Lower lobe of right lung (tissue), 2 donors: ENCODE results near the gene ABLIM1. TPM values are rescaled to one million over a fixed set of nuclear protein-coding genes. Genes with fewer than 3 reads are reported as not detected.

Experiments
- ATAC-seq, 2 donors: fragments of 200-7000 bp; cut with Tn5 transposase; one replicate each; pipeline ENCODE4 v1.9.1; 2020 to 2022; ENCODE audit warnings: mild to moderate bottlenecking in 2 of 2, moderate library complexity in 2 of 2
- DNase-seq: peaks from one replicate; pipeline ENCODE4 v3.0.0-alpha.2; 2020
- H3K27ac ChIP-seq: fragments of 200-600 bp; one replicate; pipeline ENCODE4 v1.8.0; 2022
- H3K27me3 ChIP-seq: fragments of 200-600 bp; one replicate; pipeline ENCODE4 v1.8.0; 2022; ENCODE audit warnings: low read depth
- H3K36me3 ChIP-seq: fragments of 200-600 bp; one replicate; pipeline ENCODE4 v1.8.0; 2022; ENCODE audit warnings: mild to moderate bottlenecking
- H3K4me1 ChIP-seq: fragments of 200-600 bp; one replicate; pipeline ENCODE4 v1.8.0; 2022
- H3K4me3 ChIP-seq: fragments of 200-600 bp; one replicate; pipeline ENCODE4 v1.8.0; 2022; ENCODE audit warnings: mild to moderate bottlenecking
- H3K9me3 ChIP-seq: fragments of 200-600 bp; one replicate; pipeline ENCODE4 v1.8.0; 2022
- intact Hi-C: fragments of 100-400 bp; cut with DNase I; formaldehyde crosslinking; loops from one replicate; pipeline ENCODE4 v1.11.0; 2022
- total RNA-seq: library from RNA; stranded (reverse); fragmentation: NEBNext Ultra II Directional; extraction: Animal tissue kit (Norgen Biotek cat#: 25700); gene quantifications from one replicate; pipeline ENCODE4 v1.2.1, GENCODE V29; 2021
- TF ChIP-seq, protein P1 (sequence below): fragments of 200-600 bp; IDR thresholded peaks from one replicate; pipeline ENCODE4 v1.8.0; 2022; ENCODE audit warnings: antibody characterized with exemption, mild to moderate bottlenecking
- donor health status: DM: no; HTN: yes; CAD: no; lungs with severe emphysema.

ABLIM1 gene
- total RNA-seq, 1 donor from 2014 or later, result 106 TPM

DNA sequence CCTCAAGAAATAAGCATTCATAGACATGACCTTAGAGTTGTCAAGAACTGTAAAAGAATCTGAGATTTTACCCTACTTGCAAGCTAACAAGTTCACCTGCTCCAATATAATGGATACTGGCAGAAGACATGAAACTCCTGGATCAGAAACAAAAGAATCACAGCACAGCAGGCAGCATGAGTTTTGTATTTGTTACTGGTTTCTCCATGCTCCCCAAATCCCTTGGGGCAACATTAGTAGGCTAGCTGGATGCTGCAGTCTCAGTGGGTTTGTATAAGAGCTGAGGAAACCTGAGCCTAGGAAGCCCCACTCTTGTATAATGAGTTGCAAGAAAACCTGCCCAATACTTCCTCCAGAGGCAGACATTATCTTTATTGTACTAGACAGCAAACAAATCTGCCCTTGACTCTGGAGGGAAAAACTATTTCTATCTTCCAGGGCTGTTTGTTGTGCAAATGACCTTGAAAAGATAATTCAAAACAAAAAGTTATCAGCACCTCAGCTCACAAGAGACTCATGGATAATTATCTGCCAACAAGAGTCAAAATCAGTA lies 64.8 kb downstream of the ABLIM1 start:
- TF ChIP-seq, protein P1, sequence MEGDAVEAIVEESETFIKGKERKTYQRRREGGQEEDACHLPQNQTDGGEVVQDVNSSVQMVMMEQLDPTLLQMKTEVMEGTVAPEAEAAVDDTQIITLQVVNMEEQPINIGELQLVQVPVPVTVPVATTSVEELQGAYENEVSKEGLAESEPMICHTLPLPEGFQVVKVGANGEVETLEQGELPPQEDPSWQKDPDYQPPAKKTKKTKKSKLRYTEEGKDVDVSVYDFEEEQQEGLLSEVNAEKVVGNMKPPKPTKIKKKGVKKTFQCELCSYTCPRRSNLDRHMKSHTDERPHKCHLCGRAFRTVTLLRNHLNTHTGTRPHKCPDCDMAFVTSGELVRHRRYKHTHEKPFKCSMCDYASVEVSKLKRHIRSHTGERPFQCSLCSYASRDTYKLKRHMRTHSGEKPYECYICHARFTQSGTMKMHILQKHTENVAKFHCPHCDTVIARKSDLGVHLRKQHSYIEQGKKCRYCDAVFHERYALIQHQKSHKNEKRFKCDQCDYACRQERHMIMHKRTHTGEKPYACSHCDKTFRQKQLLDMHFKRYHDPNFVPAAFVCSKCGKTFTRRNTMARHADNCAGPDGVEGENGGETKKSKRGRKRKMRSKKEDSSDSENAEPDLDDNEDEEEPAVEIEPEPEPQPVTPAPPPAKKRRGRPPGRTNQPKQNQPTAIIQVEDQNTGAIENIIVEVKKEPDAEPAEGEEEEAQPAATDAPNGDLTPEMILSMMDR, result no peak
- no peak for ATAC-seq
- Histone ChIP-seq H3K36me3 (no peaks in the 10 kb centered on the region), H3K4me3 (no peak overlapping the region), H3K27ac (no peak overlapping the region), H3K27me3 (no peaks in the 10 kb centered on the region), H3K4me1 (no peaks in the 10 kb centered on the region), H3K9me3 (no peaks in the 10 kb centered on the region)
- intact Hi-C loops, result no loop called here
- no peak for DNase-seq

DNA sequence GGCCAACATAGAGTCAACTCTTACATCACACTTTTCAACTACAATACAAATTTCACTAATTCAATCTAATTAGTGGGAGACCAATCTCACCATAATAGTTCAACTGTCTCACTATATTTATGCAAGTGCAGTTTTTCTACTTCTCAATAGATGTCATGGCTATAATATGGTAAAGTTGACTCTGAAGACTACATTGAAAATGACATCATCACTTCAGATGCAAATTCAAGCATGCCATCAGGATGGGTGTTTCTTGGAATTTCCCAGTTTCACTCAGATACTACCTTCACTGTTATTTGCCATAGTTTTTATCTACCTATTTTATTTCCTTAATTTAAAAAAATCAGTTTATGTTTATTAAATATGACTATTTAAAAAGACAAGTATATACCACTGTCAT lies 67.1 kb downstream of the ABLIM1 start:
- no peak overlapping the region for H3K27ac ChIP-seq
- H3K4me3 ChIP-seq, result no peak overlapping the region
- TF ChIP-seq, protein P1, result no peak
- DNase-seq, result no peak
- H3K27me3 ChIP-seq, result no peaks in the 10 kb centered on the region
- H3K9me3 ChIP-seq, result no peaks in the 10 kb centered on the region
- H3K36me3 ChIP-seq, result no peaks in the 10 kb centered on the region
- no peak for ATAC-seq
- H3K4me1 ChIP-seq, result no peaks in the 10 kb centered on the region
- intact Hi-C loops, result no loop called here

DNA sequence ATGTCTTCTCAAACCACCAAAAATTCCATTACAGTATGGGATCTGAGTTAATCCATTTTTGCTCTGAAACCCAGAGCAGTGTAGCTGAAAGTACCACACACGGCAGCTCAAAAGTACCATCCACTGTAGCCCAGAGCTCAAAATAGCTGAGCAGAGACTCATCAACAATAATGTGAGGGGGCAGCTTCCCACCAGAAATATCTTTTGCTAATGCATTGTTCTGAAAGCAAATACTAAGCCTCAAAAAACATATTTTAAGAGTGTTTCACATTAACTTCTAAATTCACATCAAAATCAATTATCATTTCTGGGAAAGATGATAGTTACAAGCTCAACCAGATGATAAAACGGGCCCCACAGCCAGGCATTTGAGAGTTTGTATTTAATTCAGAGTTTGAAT lies 73.7 kb downstream of the ABLIM1 start:
- ATAC-seq (no peak), DNase-seq (no peak)
- TF ChIP-seq, protein P1, result no peak
- Histone ChIP-seq H3K9me3 (no peaks in the 10 kb centered on the region), H3K36me3 (no peaks in the 10 kb centered on the region), H3K4me3 (no peak overlapping the region), H3K4me1 (no peaks in the 10 kb centered on the region), H3K27ac (no peak overlapping the region), H3K27me3 (no peaks in the 10 kb centered on the region)
- intact Hi-C loops, result no loop called here

DNA sequence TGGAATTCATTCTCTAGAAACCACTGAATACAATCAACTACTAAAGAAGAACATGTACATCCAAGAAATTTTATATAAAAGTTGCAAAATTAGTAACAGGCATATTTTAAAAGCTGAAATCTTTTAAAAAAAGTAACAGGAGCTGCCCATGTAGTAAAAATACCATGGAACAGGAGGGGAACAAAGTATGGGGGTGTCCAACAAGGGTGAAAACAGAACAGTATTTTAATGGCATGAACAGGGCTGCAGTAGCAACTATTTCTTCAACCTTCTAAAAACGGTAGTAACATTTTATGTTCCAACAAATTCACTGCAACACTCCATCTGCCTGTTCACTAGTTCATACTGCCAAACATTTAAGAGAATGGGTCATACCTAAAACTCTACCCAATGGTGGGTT lies 77.0 kb downstream of the ABLIM1 start:
- H3K4me3 ChIP-seq, result no peak overlapping the region
- peaks cover 14% of the 10 kb centered on the region for H3K4me1 ChIP-seq
- intact Hi-C loops, result no loop called here
- H3K27me3 ChIP-seq, result no peaks in the 10 kb centered on the region
- no peak for DNase-seq
- no peaks in the 10 kb centered on the region for H3K36me3 ChIP-seq
- no peaks in the 10 kb centered on the region for H3K9me3 ChIP-seq
- no peak overlapping the region for H3K27ac ChIP-seq
- TF ChIP-seq, protein P1, result no peak
- ATAC-seq, result no peak

DNA sequence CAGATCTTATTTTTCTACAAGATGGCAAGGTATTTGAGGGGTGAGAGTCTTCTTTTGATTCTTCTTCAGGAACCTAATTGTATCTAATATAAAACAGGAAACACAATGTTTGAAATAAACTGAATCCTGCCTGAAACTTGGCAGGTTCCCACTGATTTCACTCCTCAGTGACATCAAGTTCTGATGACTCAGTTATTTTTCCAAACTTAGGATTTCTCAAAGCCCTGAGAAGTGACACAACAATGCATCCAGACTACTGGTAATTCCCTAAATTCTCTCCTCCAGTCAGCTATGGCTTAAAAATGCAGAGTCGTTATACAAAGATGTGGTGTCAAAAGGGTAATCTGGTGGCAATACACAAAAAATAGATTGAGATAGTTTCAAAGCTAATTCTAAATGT lies 80.9 kb downstream of the ABLIM1 start:
- H3K9me3 ChIP-seq, result no peaks in the 10 kb centered on the region
- H3K27me3 ChIP-seq, result no peaks in the 10 kb centered on the region
- DNase-seq (no peak), ATAC-seq (no peak)
- intact Hi-C loops, result no loop called here
- peaks cover 23% of the 10 kb centered on the region for H3K4me1 ChIP-seq
- H3K27ac ChIP-seq, result no peak overlapping the region
- no peak overlapping the region for H3K4me3 ChIP-seq
- no peaks in the 10 kb centered on the region for H3K36me3 ChIP-seq
- TF ChIP-seq, protein P1, result no peak

DNA sequence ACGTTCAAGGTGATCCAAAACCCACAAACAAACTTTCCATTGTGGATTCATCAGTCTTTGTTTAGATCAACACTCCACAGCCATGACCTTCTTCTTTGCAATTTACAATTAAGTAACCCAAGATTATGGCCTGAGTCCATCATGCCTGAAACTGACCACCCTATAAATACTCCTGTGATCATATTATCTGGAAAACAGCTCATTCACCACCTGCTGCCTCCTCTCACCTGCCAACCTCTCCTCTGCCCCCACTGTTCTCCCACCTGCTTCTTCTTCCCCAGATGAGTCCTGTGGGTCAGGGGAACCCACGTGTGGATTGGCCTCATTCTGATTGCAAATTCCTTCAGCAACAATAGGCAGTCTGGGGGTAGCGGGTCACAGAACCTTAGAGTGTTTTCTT lies 81.4 kb downstream of the ABLIM1 start:
- no peak for ATAC-seq

More for the DNA sequence above, 81.4 kb downstream of the ABLIM1 start:
- H3K9me3 ChIP-seq, result no peaks in the 10 kb centered on the region
- no peaks in the 10 kb centered on the region for H3K27me3 ChIP-seq
- TF ChIP-seq, protein P1, result no peak
- H3K4me1 ChIP-seq, result peaks cover 24% of the 10 kb centered on the region
- H3K27ac ChIP-seq, result no peak overlapping the region
- H3K36me3 ChIP-seq, result no peaks in the 10 kb centered on the region
- H3K4me3 ChIP-seq, result no peak overlapping the region
- no peak for DNase-seq
- intact Hi-C loops, result no loop called here
